Esophagus (tissue), 2 donors: ENCODE measurements around the gene NOVA2. TPM values are rescaled to one million over a fixed set of nuclear protein-coding genes. Genes with fewer than 3 reads are reported as not detected.

Experiments used
- H3K27ac ChIP-seq, 2 donors: one replicate each; pipeline ENCODE4 v1.5.1; 2013; ENCODE audit warnings: low read depth in 2 of 2, mild to moderate bottlenecking in 2 of 2, inconsistent platforms in 1 of 2, low read length in 1 of 2, moderate library complexity in 1 of 2
- H3K27me3 ChIP-seq, 2 donors: one replicate each; pipeline ENCODE4 v1.6.1; 2013; ENCODE audit warnings: low read length in 2 of 2, control low read depth in 1 of 2, mild to moderate bottlenecking in 1 of 2; ENCODE audit not compliant: insufficient read depth in 2 of 2, control insufficient read depth in 1 of 2
- H3K36me3 ChIP-seq, 2 donors: one replicate each; pipeline ENCODE4 v1.6.1; 2013; ENCODE audit warnings: low read length in 1 of 2; ENCODE audit not compliant: control insufficient read depth in 2 of 2, insufficient read depth in 2 of 2
- H3K4me1 ChIP-seq, 2 donors: one replicate each; pipeline ENCODE4 v1.6.1; 2013; ENCODE audit warnings: low read length in 1 of 2; ENCODE audit not compliant: control insufficient read depth in 2 of 2, insufficient read depth in 2 of 2
- H3K4me3 ChIP-seq, 2 donors: one replicate each; pipeline ENCODE4 v1.5.1; 2013; ENCODE audit warnings: low read length in 2 of 2, mild to moderate bottlenecking in 2 of 2, low read depth in 1 of 2, moderate library complexity in 1 of 2
- H3K9me3 ChIP-seq, 2 donors: one replicate each; pipeline ENCODE4 v1.6.1; 2013; ENCODE audit warnings: mild to moderate bottlenecking in 2 of 2, low read depth in 1 of 2, low read length in 1 of 2, moderate library complexity in 1 of 2; ENCODE audit not compliant: control insufficient read depth in 2 of 2, insufficient read depth in 1 of 2
- WGBS, 2 donors: extraction: QIAGEN DNeasy Blood & Tissue Kit; methylation state at CpG; one replicate each; pipeline ENCODE4 v1.1.7; 2013; 5-methylcytosine and 5-hydroxymethylcytosine counted together
- polyA plus RNA-seq, 2 donors: library from polyadenylated mRNA; stranded (reverse); fragments of 200-250 nt; gene quantifications; one replicate each; pipeline ENCODE4 v1.2.3, GENCODE V29; 2013
- donor health status: healthy with polysubstance abuse.
- donor health status: Bipolar disorder and iron deficiency.

The NOVA2 gene
- polyA plus RNA-seq, 2 donors, result 0.31 to 1.0 TPM

DNA sequence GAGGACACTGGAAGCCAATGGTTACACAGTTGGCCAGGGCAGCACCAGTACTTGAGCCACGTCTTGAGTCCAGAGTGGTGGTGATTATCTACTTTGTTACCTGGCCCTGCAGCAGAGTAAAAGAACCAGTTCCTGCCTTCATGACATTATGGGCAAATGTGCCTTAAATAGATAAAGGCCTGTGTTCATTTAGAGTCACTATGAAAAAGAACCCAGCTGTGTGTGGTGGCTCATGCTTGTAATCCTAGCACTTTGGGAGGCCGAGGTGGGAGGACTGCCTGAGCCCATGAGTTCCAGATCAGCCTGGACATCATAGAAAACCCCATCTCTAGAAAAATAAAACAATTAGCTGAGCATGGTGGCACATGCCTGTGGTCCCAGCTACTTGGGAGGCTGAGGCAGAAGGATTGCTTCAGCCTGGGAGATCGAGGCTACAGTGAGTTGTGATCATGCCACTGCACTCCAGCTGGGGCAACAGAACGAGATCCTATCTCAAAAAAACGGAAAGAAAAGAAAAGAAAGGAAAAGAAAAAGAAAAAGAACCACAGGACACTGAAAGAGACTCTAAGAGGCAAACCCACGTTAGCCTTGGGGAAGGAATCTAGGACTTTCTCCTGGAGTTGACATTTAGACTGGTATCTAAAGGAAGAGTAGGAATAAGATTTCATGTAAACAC lies 84.3 kb downstream of the NOVA2 start:
- H3K9me3 ChIP-seq, result no peaks in the 10 kb centered on the region
- peaks cover 0 to 2% of the 10 kb centered on the region in 2 donors for H3K36me3 ChIP-seq
- WGBS, 2 donors, result 71% methylated on average over 6 of the region's 6 CpGs
- no peaks in the 10 kb centered on the region for H3K27me3 ChIP-seq
- peaks cover under 1 to 11% of the 10 kb centered on the region in 2 donors for H3K4me1 ChIP-seq
- H3K4me3 ChIP-seq, result no peak overlapping the region
- no peak overlapping the region for H3K27ac ChIP-seq

DNA sequence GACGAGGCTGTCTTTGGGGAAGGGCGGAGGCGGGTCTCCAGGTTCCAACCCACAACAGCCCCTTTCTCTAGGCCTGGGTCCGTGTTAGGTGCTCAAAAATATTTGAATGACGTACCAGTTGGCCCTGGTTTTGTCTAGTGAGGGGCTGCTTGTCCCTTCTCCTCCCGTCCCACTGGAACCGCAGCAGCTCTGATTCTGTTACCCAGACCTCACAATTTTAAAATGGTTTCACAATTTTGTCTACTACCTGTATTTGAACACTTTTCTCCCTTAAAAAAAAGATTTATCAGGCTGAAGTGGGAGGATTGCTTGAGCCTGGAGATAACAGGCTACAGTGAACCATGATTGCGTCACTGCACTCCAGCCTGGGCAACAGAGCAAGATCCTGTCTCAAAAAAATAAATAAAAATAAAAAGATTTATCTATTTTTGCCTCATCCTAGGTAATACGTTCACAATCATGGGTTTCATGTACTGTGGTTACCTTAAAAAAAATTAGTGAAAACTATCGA lies 86.4 kb downstream of the NOVA2 start:
- H3K9me3 ChIP-seq, result no peaks in the 10 kb centered on the region
- H3K4me3 ChIP-seq, result peak overlapping the region; percentile 59 to 83
- peak overlapping the region; percentile 90 to 95 for H3K27ac ChIP-seq
- peaks cover 9 to 21% of the 10 kb centered on the region in 2 donors for H3K4me1 ChIP-seq
- H3K27me3 ChIP-seq, result no peaks in the 10 kb centered on the region
- peaks cover 0 to 2% of the 10 kb centered on the region in 2 donors for H3K36me3 ChIP-seq
- WGBS, 2 donors, result 45 to 49% methylated on average over 10 of the region's 10 CpGs

DNA sequence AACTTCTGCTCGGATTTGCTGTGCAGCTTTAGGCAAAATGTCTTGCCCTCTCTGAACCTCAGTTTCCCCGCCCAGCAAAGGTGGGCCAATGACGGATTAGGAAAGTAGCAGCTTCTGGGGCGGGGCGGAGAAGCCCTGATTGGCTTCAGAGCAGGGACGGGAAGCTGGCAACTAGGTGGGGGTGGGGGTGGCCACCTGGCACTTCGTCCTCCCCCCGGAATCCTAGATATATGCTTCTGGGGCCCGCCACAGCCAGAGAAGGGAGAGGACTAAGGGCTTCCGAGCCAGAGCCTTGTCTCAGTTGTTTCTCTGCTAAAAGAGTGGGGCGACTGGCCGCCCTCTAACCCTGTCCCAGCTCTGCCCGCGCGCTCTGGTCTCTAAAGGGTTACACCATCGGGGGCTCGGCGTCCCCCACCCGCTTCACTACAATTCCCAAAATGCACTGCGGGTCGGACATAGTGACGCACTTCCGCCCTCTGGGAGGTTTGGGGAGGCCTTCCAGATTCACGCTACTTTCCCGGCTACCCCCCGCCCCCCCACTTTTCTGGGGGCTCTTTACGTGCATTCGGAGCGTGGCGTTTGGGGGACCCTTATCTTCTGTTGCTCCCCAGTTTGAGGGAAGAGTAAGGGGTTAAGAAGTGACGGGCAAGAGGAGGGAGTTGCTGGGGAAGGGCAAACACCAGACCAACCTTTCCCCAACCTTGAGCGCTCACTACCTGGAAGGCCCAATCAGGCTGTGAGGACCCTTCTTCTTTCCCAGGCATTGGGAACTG lies 87.1 kb downstream of the NOVA2 start:
- H3K27ac ChIP-seq, result peak overlapping the region; percentile 90 to 95
- H3K4me3 ChIP-seq, result peak overlapping the region; percentile 59 to 83
- peaks cover 0 to 2% of the 10 kb centered on the region in 2 donors for H3K36me3 ChIP-seq
- 1% methylated on average over 31 to 32 of the region's 32 CpGs for WGBS, 2 donors
- H3K9me3 ChIP-seq, result no peaks in the 10 kb centered on the region
- H3K27me3 ChIP-seq, result no peaks in the 10 kb centered on the region
- peaks cover 9 to 21% of the 10 kb centered on the region in 2 donors for H3K4me1 ChIP-seq

DNA sequence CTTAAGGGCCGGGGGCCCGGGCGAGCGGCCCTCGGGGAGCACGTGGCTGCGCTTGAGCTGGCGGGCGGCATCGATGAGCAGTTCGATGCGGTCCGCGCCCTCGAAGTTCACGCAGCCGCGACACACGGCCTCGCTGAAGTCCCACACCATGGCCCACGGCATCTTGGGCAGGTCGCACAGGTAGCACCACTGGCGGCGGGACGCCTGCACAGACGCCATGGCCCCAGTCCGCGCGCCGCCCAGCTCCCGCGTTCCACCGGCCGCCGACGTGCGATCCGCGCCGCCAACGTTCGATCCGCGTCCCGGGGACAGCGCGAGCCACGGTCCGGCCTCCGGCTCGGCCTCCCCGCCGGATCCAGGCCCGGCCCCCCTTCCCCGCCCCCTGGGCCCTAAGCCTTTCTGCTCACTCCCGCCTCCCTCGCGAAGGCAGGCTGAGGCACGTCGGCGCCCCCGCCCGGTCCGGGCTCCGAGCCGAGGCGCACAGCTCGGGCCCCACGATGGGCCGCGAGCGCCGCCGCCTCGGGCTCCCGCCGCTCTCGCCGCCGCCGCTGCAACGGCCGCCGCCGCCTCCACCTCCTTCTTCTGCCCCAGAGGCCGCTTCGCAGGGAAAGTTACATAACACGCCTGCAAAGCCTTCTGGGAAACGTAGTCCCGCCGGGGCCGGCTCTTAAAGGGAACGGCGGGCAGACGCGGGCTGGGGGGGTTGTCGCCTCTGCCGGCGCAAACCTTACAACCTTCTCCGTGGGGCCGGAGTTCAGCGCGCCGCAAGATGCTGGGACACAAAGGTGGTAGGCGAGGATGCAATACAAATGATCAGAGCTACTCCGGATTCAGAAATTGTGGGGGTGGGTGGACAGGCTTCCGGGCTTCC lies 87.9 kb downstream of the NOVA2 start, which contains the start of gene IRF2BP1:
Gene IRF2BP1 (minus strand): TSS at position 586 of the 871 bp plus-strand sequence. CDS start 367 bp downstream, at position 219.
- H3K4me1 ChIP-seq, result peaks cover 9 to 21% of the 10 kb centered on the region in 2 donors
- H3K36me3 ChIP-seq, result peaks cover 0 to 2% of the 10 kb centered on the region in 2 donors
- H3K9me3 ChIP-seq, result no peaks in the 10 kb centered on the region
- WGBS, 2 donors, result 0% methylated on average over 96 to 107 of the region's 107 CpGs
- no peaks in the 10 kb centered on the region for H3K27me3 ChIP-seq
- H3K27ac ChIP-seq, result peak within 1 kb of the TSS; percentile 90 to 95
- H3K4me3 ChIP-seq, result peak within 1 kb of the TSS; percentile 59 to 83

DNA sequence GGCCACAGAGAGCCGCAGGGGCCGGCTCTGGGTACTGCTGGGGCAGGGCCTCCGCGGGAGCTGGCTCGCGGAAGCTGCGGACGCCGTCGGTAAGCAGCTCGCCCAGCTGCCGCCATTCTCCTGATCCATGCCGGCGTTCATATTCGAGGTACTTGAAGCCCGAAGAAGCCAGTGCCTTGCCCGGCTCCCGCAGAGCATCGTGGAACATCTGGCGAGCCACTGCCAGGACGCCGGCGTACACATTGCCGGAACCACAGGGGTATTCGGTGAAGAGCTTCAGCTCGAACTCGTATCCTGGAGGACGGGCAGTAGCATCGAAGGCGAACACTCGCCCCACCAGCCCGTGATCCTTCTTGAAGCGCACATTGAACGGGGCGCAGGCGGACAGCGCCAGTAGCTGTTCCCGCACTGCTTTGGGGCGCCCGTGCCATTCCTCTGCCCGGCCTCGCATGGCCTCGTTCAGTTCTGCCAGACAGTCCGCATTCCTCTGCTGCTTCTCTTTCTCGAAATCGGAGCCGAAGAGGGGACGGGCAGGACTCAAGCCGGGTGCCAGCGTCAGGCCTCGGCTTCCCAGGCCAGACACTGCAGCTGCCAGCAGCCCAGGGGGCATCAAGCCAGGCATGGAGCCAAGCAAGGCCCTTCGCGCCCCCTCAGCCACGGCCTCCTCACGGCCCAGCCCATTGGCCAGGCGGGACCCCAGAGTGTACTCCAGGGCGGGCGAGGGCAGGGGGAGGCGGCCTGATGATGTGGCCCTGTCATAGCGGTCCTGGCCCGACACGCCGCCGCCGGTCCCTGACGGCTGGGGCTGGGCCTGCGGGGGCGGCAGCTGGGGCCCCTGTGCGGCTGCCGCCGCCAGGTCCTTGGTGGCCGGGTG lies 88.7 kb downstream of the NOVA2 start:
- Histone ChIP-seq H3K36me3 (peaks cover 0 to 2% of the 10 kb centered on the region in 2 donors), H3K4me1 (peaks cover 9 to 21% of the 10 kb centered on the region in 2 donors), H3K4me3 (peak overlapping the region; percentile 59 to 83), H3K27ac (peak overlapping the region; percentile 90 to 95), H3K27me3 (no peaks in the 10 kb centered on the region), H3K9me3 (no peaks in the 10 kb centered on the region)
- WGBS, 2 donors, result 53 to 55% methylated on average over 68 to 72 of the region's 72 CpGs

DNA sequence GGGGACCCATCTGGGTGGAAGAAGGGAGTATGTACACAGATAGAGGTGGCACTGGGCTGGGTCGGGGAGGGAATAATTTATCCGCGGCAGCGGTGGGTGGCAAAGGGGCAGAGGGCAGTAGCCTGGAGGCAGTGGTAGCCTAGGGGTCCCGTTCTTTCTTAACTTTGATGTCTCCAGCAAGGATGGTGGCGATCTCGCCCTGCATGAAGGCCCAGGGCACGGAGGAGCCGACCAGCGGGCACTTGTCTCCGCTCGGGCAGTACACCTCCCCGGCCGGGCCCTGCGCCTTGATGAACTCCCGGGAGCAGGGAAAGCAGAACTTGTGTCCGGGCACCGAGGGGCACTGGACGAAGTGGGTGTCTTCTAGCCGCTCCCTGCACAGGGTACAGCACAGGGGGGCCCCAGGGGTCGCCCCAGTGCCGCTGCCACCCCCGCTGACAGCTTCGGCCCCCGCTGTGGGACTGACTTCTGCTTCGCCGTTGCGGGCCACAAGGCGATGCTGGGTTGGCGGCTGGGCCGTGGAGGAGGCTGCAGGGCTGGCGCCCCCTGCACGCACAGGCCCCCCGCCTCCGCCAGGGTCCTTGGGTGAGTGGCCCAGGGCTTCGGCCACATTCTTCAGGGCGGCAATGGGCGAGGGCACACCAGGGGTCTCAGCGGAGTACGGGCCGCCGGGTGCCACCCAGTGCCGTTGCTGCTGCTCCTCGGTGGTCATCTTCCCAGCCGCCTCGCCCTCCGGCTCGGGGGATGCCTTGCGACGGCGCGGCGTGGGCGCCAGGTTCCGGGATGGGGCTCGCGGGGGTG lies 89.6 kb downstream of the NOVA2 start:
- no peak overlapping the region for H3K27ac ChIP-seq
- peaks cover 0 to 2% of the 10 kb centered on the region in 2 donors for H3K36me3 ChIP-seq
- no peaks in the 10 kb centered on the region for H3K9me3 ChIP-seq
- no peak overlapping the region for H3K4me3 ChIP-seq
- WGBS, 2 donors, result 74 to 83% methylated on average over 55 to 57 of the region's 57 CpGs
- peaks cover 9 to 21% of the 10 kb centered on the region in 2 donors for H3K4me1 ChIP-seq
- H3K27me3 ChIP-seq, result no peaks in the 10 kb centered on the region
